Suprapubic skin (tissue), 3 donors: ENCODE results near the gene ARL14.

Experiments
- EP300 ChIP-seq: sonication (generic); formaldehyde crosslinking; IDR thresholded peaks from one replicate; pipeline ENCODE4 v1.6.1; 2017; ENCODE audit warnings: antibody characterized with exemption
- POLR2A ChIP-seq, 2 donors: fragments of 450-650 bp; IDR thresholded peaks; one replicate each; pipeline ENCODE4 v1.6.1; 2017; ENCODE audit warnings: antibody characterized with exemption in 2 of 2, mild to moderate bottlenecking in 2 of 2, moderate library complexity in 2 of 2
- TF ChIP-seq, protein P1 (sequence below), 2 donors: fragments of 200-600 bp in 1 of 2; fragments of 450-650 bp in 1 of 2; sonication (generic) in 1 of 2; IDR thresholded peaks; one replicate each; pipeline ENCODE4 v1.5.1; 2016 to 2019; ENCODE audit warnings: antibody characterized with exemption in 2 of 2, mild to moderate bottlenecking in 1 of 2, moderate library complexity in 1 of 2

DNA sequence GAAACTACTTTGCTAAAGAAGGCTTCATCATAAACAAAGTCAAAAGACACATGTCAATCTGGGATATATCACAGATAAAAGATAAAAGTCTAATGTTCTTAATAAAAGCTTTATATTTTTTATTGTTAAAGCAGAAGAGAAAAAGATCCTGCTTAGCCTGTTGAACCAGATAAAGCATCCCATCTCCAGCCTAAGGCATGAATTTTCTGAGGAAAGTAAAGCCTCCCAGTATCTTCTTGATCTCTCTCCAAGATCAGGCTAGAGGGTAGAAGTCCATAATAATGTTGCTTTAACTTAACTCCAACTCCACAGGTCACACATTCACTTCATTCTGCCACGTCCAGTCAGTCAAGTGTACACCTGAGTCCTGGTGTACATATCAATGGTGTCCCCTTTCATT lies 14.2 kb downstream of the ARL14 start:
- TF ChIP-seq, protein P1, sequence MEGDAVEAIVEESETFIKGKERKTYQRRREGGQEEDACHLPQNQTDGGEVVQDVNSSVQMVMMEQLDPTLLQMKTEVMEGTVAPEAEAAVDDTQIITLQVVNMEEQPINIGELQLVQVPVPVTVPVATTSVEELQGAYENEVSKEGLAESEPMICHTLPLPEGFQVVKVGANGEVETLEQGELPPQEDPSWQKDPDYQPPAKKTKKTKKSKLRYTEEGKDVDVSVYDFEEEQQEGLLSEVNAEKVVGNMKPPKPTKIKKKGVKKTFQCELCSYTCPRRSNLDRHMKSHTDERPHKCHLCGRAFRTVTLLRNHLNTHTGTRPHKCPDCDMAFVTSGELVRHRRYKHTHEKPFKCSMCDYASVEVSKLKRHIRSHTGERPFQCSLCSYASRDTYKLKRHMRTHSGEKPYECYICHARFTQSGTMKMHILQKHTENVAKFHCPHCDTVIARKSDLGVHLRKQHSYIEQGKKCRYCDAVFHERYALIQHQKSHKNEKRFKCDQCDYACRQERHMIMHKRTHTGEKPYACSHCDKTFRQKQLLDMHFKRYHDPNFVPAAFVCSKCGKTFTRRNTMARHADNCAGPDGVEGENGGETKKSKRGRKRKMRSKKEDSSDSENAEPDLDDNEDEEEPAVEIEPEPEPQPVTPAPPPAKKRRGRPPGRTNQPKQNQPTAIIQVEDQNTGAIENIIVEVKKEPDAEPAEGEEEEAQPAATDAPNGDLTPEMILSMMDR (IDR thresholded peaks at IDR 0.05): no peak
- TF ChIP-seq POLR2A (IDR thresholded peaks at IDR 0.05): no peak
- TF ChIP-seq EP300: no peak
